Duodenal mucosa (tissue), 2 donors: ENCODE measurements around the gene BMP2K.

Source experiments
- H3K27ac ChIP-seq: one replicate; pipeline ENCODE4 v1.7.0; 2013; ENCODE audit warnings: low read depth, low read length
- H3K27me3 ChIP-seq, 2 donors: one replicate each; pipeline ENCODE4 v1.7.0; 2013; ENCODE audit warnings: low read length in 2 of 2, control low read depth in 1 of 2; ENCODE audit not compliant: insufficient read depth in 2 of 2, control insufficient read depth in 1 of 2
- H3K36me3 ChIP-seq, 2 donors: one replicate each; pipeline ENCODE4 v1.7.0; 2013; ENCODE audit warnings: low read length in 2 of 2, control low read depth in 1 of 2; ENCODE audit not compliant: insufficient read depth in 2 of 2, control insufficient read depth in 1 of 2
- H3K4me1 ChIP-seq, 2 donors: one replicate each; pipeline ENCODE4 v1.7.0; 2013; ENCODE audit warnings: low read length in 2 of 2, control low read depth in 1 of 2; ENCODE audit not compliant: insufficient read depth in 2 of 2, control insufficient read depth in 1 of 2
- H3K4me3 ChIP-seq, 2 donors: one replicate each; pipeline ENCODE4 v1.7.0; 2013; ENCODE audit warnings: low read length in 2 of 2, low read depth in 1 of 2
- H3K9ac ChIP-seq, 2 donors: one replicate each; pipeline ENCODE4 v1.7.0; 2013; ENCODE audit warnings: low read length in 2 of 2, low read depth in 1 of 2
- H3K9me3 ChIP-seq, 2 donors: one replicate each; pipeline ENCODE4 v1.7.0; 2013; ENCODE audit warnings: low read length in 2 of 2, control low read depth in 1 of 2; ENCODE audit not compliant: control insufficient read depth in 1 of 2

Gene BMP2K

GRCh38 chr4:78763763-78764387, 12.3 kb upstream of the BMP2K start:
- Histone ChIP-seq H3K27me3 (no peaks in the 10 kb centered on the region), H3K4me3 (no peak overlapping the region), H3K36me3 (no peaks in the 10 kb centered on the region), H3K27ac (no peak overlapping the region), H3K9me3 (no peaks in the 10 kb centered on the region), H3K4me1 (no peaks in the 10 kb centered on the region), H3K9ac (no peak overlapping the region)

GRCh38 chr4:78764498-78764961, 11.6 kb upstream of the BMP2K start:
- H3K27me3 ChIP-seq: no peaks in the 10 kb centered on the region
- H3K9me3 ChIP-seq: no peaks in the 10 kb centered on the region
- no peaks in the 10 kb centered on the region for H3K4me1 ChIP-seq
- no peaks in the 10 kb centered on the region for H3K36me3 ChIP-seq
- no peak overlapping the region for H3K9ac ChIP-seq
- no peak overlapping the region for H3K4me3 ChIP-seq
- H3K27ac ChIP-seq: no peak overlapping the region

GRCh38 chr4:78765432-78766006, 10.6 kb upstream of the BMP2K start:
- Histone ChIP-seq H3K9ac (no peak overlapping the region), H3K9me3 (no peaks in the 10 kb centered on the region), H3K27me3 (no peaks in the 10 kb centered on the region), H3K4me3 (no peak overlapping the region), H3K27ac (no peak overlapping the region), H3K36me3 (no peaks in the 10 kb centered on the region), H3K4me1 (no peaks in the 10 kb centered on the region)

- Histone ChIP-seq H3K9ac (no peak overlapping the region), H3K27me3 (no peaks in the 10 kb centered on the region), H3K27ac (no peak overlapping the region), H3K4me1 (no peaks in the 10 kb centered on the region), H3K9me3 (no peaks in the 10 kb centered on the region), H3K36me3 (no peaks in the 10 kb centered on the region), H3K4me3 (no peak overlapping the region)
Measured at GRCh38 chr4:78766026-78766425, 10.1 kb upstream of the BMP2K start.

- Histone ChIP-seq H3K9ac (no peak overlapping the region), H3K4me1 (no peaks in the 10 kb centered on the region)
Measured at GRCh38 chr4:78766650-78767049, 9.5 kb upstream of the BMP2K start.

GRCh38 chr4:78767350-78767749, 8.8 kb upstream of the BMP2K start:
- Histone ChIP-seq H3K4me3 (no peak overlapping the region), H3K9me3 (no peaks in the 10 kb centered on the region), H3K36me3 (no peaks in the 10 kb centered on the region), H3K27me3 (no peaks in the 10 kb centered on the region), H3K9ac (no peak overlapping the region), H3K4me1 (no peaks in the 10 kb centered on the region), H3K27ac (no peak overlapping the region)

More at GRCh38 chr4:78766650-78767049, 9.5 kb upstream of the BMP2K start:
- no peaks in the 10 kb centered on the region for H3K27me3 ChIP-seq
- no peaks in the 10 kb centered on the region for H3K9me3 ChIP-seq
- H3K4me3 ChIP-seq: no peak overlapping the region
- no peak overlapping the region for H3K27ac ChIP-seq
- H3K36me3 ChIP-seq: no peaks in the 10 kb centered on the region

- Histone ChIP-seq H3K4me3 (no peak overlapping the region), H3K27ac (no peak overlapping the region), H3K4me1 (no peaks in the 10 kb centered on the region), H3K27me3 (no peaks in the 10 kb centered on the region), H3K9me3 (no peaks in the 10 kb centered on the region), H3K36me3 (no peaks in the 10 kb centered on the region), H3K9ac (no peak overlapping the region)
Measured at GRCh38 chr4:78768452-78769180, 7.5 kb upstream of the BMP2K start.

GRCh38 chr4:78770091-78770642, 6.0 kb upstream of the BMP2K start:
- Histone ChIP-seq H3K4me1 (no peaks in the 10 kb centered on the region), H3K9me3 (no peaks in the 10 kb centered on the region), H3K36me3 (no peaks in the 10 kb centered on the region), H3K27me3 (no peaks in the 10 kb centered on the region), H3K27ac (no peak overlapping the region), H3K9ac (no peak overlapping the region), H3K4me3 (no peak overlapping the region)

GRCh38 chr4:78772526-78773091, 3.5 kb upstream of the BMP2K start:
- peaks cover 0 to 3% of the 10 kb centered on the region in 2 donors for H3K4me1 ChIP-seq
- no peak overlapping the region for H3K27ac ChIP-seq
- no peak overlapping the region for H3K9ac ChIP-seq
- H3K27me3 ChIP-seq: no peaks in the 10 kb centered on the region
- no peaks in the 10 kb centered on the region for H3K36me3 ChIP-seq
- H3K4me3 ChIP-seq: no peak overlapping the region
- no peaks in the 10 kb centered on the region for H3K9me3 ChIP-seq

GRCh38 chr4:78774417-78774816, 1.7 kb upstream of the BMP2K start:
- Histone ChIP-seq H3K36me3 (no peaks in the 10 kb centered on the region), H3K9me3 (no peaks in the 10 kb centered on the region), H3K9ac (no peak overlapping the region), H3K27me3 (no peaks in the 10 kb centered on the region), H3K27ac (no peak overlapping the region), H3K4me1 (peaks cover 3 to 9% of the 10 kb centered on the region in 2 donors), H3K4me3 (no peak overlapping the region)
